ENCODE results near the gene MAST1. TPM values are rescaled to one million over a fixed set of nuclear protein-coding genes. Genes with fewer than 3 reads are reported as not detected.
A peak's percentile ranks its signal among the peaks of the same experiment; 100 is the strongest.

MAST1 gene
- total RNA-seq, 4 donors from 2014 or later = 0.50 to 0.91 (median 0.76) TPM

DNA sequence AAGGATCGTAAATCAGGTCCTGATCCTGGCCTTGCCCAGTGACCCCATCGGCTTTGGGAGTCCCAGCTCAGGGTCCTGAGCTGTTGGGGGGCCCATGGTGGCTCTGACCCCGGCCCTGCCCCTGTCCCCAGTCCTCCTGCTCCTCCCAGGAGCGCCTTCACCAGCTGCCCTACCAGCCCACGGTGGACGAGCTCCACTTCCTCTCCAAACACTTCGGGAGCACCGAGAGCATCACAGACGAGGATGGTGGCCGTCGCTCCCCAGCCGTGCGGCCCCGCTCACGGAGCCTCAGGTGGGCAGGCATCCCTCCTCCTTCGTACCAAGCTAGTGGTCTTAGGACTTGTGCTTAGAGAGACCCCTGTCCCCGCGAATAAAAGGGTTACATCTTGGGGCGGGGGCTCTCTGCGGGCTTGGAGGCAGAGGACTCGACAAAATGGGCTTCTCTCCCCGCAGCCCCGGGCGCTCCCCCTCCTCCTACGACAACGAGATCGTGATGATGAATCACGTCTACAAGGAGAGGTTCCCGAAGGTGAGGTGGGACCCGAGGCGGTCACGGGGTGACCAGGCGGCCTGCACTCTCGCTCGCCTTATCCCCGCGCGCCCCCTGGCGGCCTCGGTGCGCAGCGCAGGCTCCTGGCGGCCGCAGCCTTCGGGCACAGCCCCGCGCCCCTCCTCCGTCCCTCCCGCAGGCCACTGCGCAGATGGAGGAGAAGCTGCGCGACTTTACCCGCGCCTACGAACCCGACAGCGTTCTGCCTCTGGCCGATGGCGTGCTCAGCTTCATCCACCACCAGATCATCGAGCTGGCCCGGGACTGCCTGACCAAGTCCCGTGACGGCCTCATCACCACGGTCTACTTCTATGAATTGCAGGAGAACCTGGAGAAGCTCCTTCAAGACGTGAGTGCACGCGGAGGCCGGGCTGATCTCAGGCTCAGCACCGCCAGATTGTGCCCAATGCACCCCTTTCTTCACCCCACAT lies 9.1 kb downstream of the MAST1 start:
- intact Hi-C loops (cut with DNase I) = loop anchor here (2.0 to 10.0 kb wide), 2 partner anchors 81 to 163 kb away; partner anchors contain the start of genes DHPS and GNG14
- Histone ChIP-seq H3K27me3 (peaks cover 0 to 47% (median 9%) of the 10 kb centered on the region in 4 donors), H3K27ac (replicated peaks in 1 of 4) (no peak overlapping the region), H3K4me1 (peaks cover 8 to 12% (median 11%) of the 10 kb centered on the region in 4 donors), H3K4me3 (peak overlapping the region; percentile 19 to 46 (median 30)), H3K36me3 (no peaks in the 10 kb centered on the region), H3K9me3 (no peaks in the 10 kb centered on the region)
- TF ChIP-seq POLR2AphosphoS5 (IDR thresholded peaks at IDR 0.05) = peak in 1 of 2 donors; percentile 81
- peak in 2 of 3 experiments; percentile 99 for TF ChIP-seq CTCF (IDR thresholded peaks at IDR 0.05)
- TF ChIP-seq EP300 (IDR thresholded peaks at IDR 0.05) = no peak
- peak; percentile 95 for DNase-seq (ENCODE audit: extremely low spot score)
- WGBS = 10% methylated on average over 54 of the region's 69 CpGs

DNA sequence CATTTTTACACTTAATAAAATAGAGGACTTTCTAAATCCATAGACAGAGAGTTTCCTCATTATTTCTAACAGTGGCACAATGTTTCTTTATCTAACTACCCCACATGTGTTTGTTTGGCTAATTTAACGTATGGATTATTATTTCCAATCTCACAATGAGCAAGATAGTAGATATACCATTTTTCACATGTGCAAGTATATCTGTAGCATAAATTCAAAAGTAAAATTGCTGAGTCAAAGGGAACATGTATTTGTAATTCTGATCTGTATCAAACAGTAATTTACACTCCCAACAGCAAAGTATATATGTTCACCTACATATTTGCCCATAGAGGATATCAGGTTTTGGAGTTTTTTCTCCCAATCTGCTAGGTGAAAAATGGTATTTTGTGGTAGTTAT lies 18.3 kb downstream of the MAST1 start:
- Histone ChIP-seq H3K27ac (replicated peaks in 1 of 4) (no peak overlapping the region), H3K36me3 (no peaks in the 10 kb centered on the region), H3K9me3 (peaks cover 0 to 8% (median 3%) of the 10 kb centered on the region in 4 donors), H3K4me1 (no peaks in the 10 kb centered on the region), H3K27me3 (no peaks in the 10 kb centered on the region), H3K4me3 (no peak overlapping the region)
- intact Hi-C loops (cut with DNase I) = no loop called here
- TF ChIP-seq POLR2AphosphoS5 (IDR thresholded peaks at IDR 0.05) (no peak), CTCF (IDR thresholded peaks at IDR 0.05) (no peak), POLR2A (IDR thresholded peaks at IDR 0.05; ENCODE audit: low read depth) (no peak), EP300 (IDR thresholded peaks at IDR 0.05) (no peak)
- DNase-seq (ENCODE audit: extremely low spot score) = no peak
- WGBS = 76% methylated on average over 1 of the region's 1 CpG

GRCh38 chr19:12858041-12858928 lies 20.0 kb downstream of the MAST1 start:
- no peak overlapping the region for H3K27ac ChIP-seq (replicated peaks in 1 of 4)
- intact Hi-C loops (cut with DNase I) = no loop called here
- WGBS = 95% methylated on average over 35 of the region's 35 CpGs
- no peaks in the 10 kb centered on the region for H3K4me1 ChIP-seq
- DNase-seq (ENCODE audit: extremely low spot score) = no peak
- H3K4me3 ChIP-seq = no peak overlapping the region
- no peak for TF ChIP-seq EP300 (IDR thresholded peaks at IDR 0.05)
- no peak for TF ChIP-seq POLR2AphosphoS5 (IDR thresholded peaks at IDR 0.05)
- TF ChIP-seq CTCF (IDR thresholded peaks at IDR 0.05) = no peak
- no peak for TF ChIP-seq POLR2A (IDR thresholded peaks at IDR 0.05; ENCODE audit: low read depth)
- peaks cover 0 to 8% (median 3%) of the 10 kb centered on the region in 4 donors for H3K9me3 ChIP-seq
- no peaks in the 10 kb centered on the region for H3K36me3 ChIP-seq
- no peaks in the 10 kb centered on the region for H3K27me3 ChIP-seq

- WGBS = 65% methylated on average over 7 of the region's 7 CpGs
- no peak overlapping the region for H3K4me3 ChIP-seq
- TF ChIP-seq EP300 (IDR thresholded peaks at IDR 0.05) (no peak), POLR2A (IDR thresholded peaks at IDR 0.05; ENCODE audit: low read depth) (no peak), POLR2AphosphoS5 (IDR thresholded peaks at IDR 0.05) (no peak), CTCF (IDR thresholded peaks at IDR 0.05) (no peak)
- H3K9me3 ChIP-seq = peaks cover 0 to 8% (median 3%) of the 10 kb centered on the region in 4 donors
- H3K27ac ChIP-seq (replicated peaks in 1 of 4) = no peak overlapping the region
- intact Hi-C loops (cut with DNase I) = no loop called here
- no peaks in the 10 kb centered on the region for H3K27me3 ChIP-seq
- no peaks in the 10 kb centered on the region for H3K36me3 ChIP-seq
- H3K4me1 ChIP-seq = no peaks in the 10 kb centered on the region
- no peak for DNase-seq (ENCODE audit: extremely low spot score)
These were observed 21.2 kb downstream of the MAST1 start for GRCh38 chr19:12859546-12859945.
